ENCODE results near the gene RNF125. TPM values are rescaled to one million over a fixed set of nuclear protein-coding genes. Genes with fewer than 3 reads are reported as not detected.

The RNF125 gene
- polyA plus RNA-seq, 4 donors: 8.6 to 21.5 (median 11.4) TPM

Other genes starting within 250 kb of the RNF125 start
- 10 to 100 TPM; 18.1 to 40.7 (median 32.6) TPM for gene TRAPPC8, start 75.7 kb upstream of the RNF125 start, polyA plus RNA-seq
- 10 to 100 TPM in 3 of 4 donors, 1 to 10 TPM in 1; 9.7 to 35.3 (median 20.0) TPM for gene RNF138, start 73.0 kb downstream of the RNF125 start, polyA plus RNA-seq
- gene MEP1B, start 171.2 kb downstream of the RNF125 start, polyA plus RNA-seq: 100 to 1,000 TPM in 1 of 4 donors, 10 to 100 TPM in 2, under 1 TPM in 1; 0.47 to 102 (median 57.2) TPM

All from small intestine (tissue), 4 donors.